ENCODE data around the gene RTTN. TPM values are rescaled to one million over a fixed set of nuclear protein-coding genes. Genes with fewer than 3 reads are reported as not detected.

RTTN gene
- total RNA-seq, 2 donors from 2014 or later = 36.4 to 45.6 TPM

DNA sequence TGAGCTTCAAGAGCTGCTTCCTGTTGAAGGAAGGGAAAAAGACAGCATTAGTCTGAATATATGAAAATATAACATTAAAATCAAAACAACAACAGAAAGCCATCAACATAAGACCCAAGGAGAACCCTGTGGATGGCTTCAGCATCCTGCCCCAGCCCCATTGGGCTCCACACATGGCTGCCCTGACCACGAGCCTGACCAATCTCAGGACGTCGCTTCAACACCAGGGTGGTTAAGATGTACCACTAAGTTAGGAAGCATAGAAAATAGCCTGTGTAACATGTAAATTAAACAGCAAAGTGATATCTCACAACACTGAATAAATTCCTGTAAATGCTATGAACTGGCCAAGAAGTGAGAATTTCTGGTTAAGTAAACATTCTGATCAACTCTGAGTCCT is 180.7 kb downstream of the RTTN start:
- no peaks in the 10 kb centered on the region for H3K9me3 Mint-ChIP-seq
- H3K4me1 Mint-ChIP-seq = no peaks in the 10 kb centered on the region
- no peak overlapping the region for H3K27ac Mint-ChIP-seq
- H3K27me3 Mint-ChIP-seq = no peaks in the 10 kb centered on the region
- H3K4me3 Mint-ChIP-seq = no peak overlapping the region
- no peak for ATAC-seq (replicated peaks)
- peaks cover 54% of the 10 kb centered on the region for H3K36me3 Mint-ChIP-seq (ENCODE audit: low read depth)

DNA sequence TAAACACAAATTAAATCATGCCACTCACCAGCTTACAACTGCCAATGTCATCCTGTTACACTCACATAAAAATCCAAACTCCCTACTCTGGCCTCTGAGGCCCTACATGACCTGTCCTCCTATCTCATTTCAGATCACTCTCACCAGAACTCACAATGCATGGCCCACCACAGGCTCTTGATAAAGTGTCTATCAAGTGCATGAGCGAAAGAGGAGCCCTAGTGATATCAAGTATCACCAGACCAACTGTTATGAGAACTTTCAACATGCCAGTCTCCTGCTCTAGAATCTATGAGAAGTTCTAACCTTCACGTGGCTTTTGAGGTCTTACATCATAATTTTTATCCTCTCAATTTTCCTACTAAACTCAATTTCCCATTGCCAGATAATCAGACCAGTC is 181.4 kb downstream of the RTTN start:
- no peaks in the 10 kb centered on the region for H3K9me3 Mint-ChIP-seq
- no peak overlapping the region for H3K4me3 Mint-ChIP-seq
- H3K27ac Mint-ChIP-seq = no peak overlapping the region
- H3K4me1 Mint-ChIP-seq = no peaks in the 10 kb centered on the region
- no peak for ATAC-seq (replicated peaks)
- H3K36me3 Mint-ChIP-seq (ENCODE audit: low read depth) = peaks cover 55% of the 10 kb centered on the region
- no peaks in the 10 kb centered on the region for H3K27me3 Mint-ChIP-seq

DNA sequence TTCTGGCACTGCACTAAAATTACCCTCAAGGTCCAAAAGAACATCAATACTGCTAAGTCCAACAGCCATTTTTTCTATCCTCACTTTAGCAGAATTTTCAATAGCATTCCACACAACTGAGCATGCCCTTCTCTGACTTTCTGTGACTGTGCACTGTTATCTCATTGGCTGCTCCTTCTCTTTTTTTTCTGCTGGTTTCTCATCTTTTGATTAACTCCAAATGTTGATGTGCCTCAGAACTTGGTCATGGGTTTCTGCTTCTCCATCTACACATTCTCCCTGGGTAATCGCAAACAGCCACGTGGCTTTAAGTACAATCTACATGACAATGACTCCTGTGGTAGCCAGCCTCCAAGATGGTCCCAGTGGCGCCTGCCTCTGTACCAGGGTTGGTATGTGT is 182.9 kb downstream of the RTTN start:
- Mint-ChIP-seq H3K36me3 (ENCODE audit: low read depth) (peaks cover 69% of the 10 kb centered on the region), H3K4me1 (no peaks in the 10 kb centered on the region), H3K4me3 (no peak overlapping the region), H3K27me3 (no peaks in the 10 kb centered on the region), H3K9me3 (no peaks in the 10 kb centered on the region), H3K27ac (peak overlapping the region; percentile 47)
- no peak for ATAC-seq (replicated peaks)

DNA sequence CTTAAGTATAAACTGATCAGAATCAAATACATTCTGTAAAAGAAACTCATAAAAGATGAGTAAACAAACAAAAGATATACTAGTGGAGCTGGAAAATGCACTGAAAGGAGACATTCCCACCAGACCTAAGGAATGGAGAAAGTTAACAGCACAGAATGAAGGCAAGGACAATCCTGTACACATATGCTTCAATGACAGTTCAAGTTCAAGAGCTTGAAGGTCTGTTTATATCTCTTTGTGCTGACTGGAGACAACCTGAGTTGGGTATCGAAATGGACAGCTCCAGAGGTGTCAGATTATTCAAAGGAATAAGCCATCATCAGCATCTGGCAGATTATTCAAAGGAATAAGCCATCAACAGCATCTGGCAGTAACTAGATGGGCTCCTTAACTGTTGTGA is 184.0 kb downstream of the RTTN start:
- no peaks in the 10 kb centered on the region for H3K27me3 Mint-ChIP-seq
- ATAC-seq (replicated peaks) = no peak
- no peaks in the 10 kb centered on the region for H3K4me1 Mint-ChIP-seq
- H3K9me3 Mint-ChIP-seq = no peaks in the 10 kb centered on the region
- H3K27ac Mint-ChIP-seq = no peak overlapping the region
- H3K4me3 Mint-ChIP-seq = no peak overlapping the region
- H3K36me3 Mint-ChIP-seq (ENCODE audit: low read depth) = peaks cover 78% of the 10 kb centered on the region

DNA sequence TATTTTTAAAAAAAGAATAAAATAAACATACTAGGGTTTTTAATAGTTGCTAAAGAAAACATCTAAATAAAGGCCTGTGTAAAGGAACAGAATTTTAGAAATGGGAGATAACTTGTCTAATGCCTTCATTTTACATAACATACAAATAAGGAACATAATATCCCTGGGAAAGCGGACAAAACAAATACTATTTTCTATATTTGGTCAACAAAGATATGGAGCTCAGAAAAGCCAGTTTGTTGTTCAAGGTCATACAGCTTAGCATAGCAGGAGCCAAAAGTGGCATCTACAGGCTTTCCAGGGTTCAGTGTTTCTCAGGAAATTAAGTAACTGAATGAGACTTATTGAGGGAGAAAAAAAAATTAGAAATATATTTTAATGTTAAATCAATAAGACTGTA is 184.4 kb downstream of the RTTN start:
- Mint-ChIP-seq H3K4me3 (no peak overlapping the region), H3K27ac (no peak overlapping the region), H3K27me3 (no peaks in the 10 kb centered on the region), H3K9me3 (no peaks in the 10 kb centered on the region), H3K4me1 (no peaks in the 10 kb centered on the region), H3K36me3 (ENCODE audit: low read depth) (peaks cover 78% of the 10 kb centered on the region)
- ATAC-seq (replicated peaks) = no peak

DNA sequence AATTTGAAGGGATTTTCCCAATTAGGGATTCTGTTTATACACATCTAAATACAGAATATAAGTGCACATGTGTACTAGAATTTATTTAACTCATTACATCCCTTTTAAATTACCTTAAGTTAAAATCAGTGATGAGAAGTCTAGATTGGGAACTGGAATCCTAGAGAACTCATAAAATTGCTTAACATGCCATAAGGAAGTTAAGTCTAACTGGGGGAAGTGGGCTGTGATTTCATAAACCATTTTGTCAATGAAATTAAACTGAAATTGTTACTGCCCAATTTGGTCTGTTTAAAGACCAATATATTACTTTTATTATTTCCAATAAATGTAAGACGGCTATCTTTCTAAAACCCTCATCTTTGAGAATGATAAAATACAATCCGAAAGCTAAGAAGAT is 185.5 kb downstream of the RTTN start:
- no peak for ATAC-seq (replicated peaks)
- no peak overlapping the region for H3K4me3 Mint-ChIP-seq
- no peak overlapping the region for H3K27ac Mint-ChIP-seq
- peaks cover 79% of the 10 kb centered on the region for H3K36me3 Mint-ChIP-seq (ENCODE audit: low read depth)
- H3K27me3 Mint-ChIP-seq = no peaks in the 10 kb centered on the region
- H3K4me1 Mint-ChIP-seq = no peaks in the 10 kb centered on the region
- no peaks in the 10 kb centered on the region for H3K9me3 Mint-ChIP-seq

DNA sequence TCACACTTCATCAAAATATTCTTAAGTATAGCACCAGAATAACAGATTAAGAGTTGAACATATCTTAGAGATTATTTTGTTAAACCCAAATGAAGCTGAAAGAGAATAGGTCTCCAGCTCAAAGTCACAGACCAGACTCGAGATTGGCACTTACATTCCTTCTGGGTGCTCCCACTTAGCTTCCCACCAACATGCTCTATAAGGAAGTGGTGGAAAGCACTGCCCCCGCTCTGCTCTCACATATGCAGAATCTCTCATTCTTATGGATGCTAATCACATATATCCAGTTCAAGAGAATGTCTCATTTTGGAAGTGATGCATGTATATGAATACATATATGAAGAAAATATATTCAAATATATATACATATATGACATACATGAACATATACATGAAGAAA is 186.4 kb downstream of the RTTN start:
- ATAC-seq (replicated peaks) = no peak
- Mint-ChIP-seq H3K27ac (no peak overlapping the region), H3K4me3 (no peak overlapping the region), H3K27me3 (no peaks in the 10 kb centered on the region), H3K4me1 (no peaks in the 10 kb centered on the region), H3K9me3 (no peaks in the 10 kb centered on the region), H3K36me3 (ENCODE audit: low read depth) (peaks cover 76% of the 10 kb centered on the region)

DNA sequence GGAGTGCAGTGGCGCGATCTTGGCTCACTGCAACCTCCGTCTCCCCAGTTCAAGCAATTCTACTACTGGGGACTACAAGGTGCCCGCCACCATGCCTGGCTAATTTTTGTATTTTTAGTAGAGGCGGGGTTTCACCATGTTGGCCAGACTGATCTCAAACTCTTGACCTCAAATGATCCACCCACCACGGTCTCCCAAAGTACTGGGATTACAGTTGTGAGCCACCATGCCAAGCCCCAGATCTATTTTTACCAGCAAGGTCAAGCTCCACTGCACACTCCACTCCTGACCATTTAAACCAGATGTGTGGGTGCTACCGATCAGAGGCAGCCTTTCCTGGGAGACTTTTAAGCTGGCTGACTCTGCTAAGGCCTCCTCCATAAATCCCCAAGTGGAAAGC is 190.4 kb downstream of the RTTN start:
- no peaks in the 10 kb centered on the region for H3K4me1 Mint-ChIP-seq
- H3K27ac Mint-ChIP-seq = no peak overlapping the region
- ATAC-seq (replicated peaks) = no peak
- H3K9me3 Mint-ChIP-seq = peaks cover 7% of the 10 kb centered on the region
- no peak overlapping the region for H3K4me3 Mint-ChIP-seq
- H3K36me3 Mint-ChIP-seq (ENCODE audit: low read depth) = peaks cover 69% of the 10 kb centered on the region
- no peaks in the 10 kb centered on the region for H3K27me3 Mint-ChIP-seq

DNA sequence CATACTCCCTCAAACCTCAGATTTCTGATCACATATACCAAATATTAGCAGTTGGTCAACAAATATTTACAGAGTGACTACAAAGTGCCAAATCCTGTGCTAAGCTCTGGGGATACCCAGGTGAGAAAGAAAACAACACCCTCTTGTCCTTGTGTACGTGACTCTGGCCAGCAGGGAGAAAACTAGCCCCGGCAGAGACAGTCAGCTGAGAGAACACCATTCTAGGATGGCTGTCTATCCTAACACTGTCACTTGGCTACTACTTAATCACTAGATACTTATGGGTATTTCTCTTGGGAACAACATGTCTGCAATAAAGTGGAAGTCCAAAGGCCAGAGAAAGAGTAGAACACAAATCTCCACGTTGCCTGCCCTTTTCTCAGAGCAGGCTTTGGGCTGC is 199.9 kb downstream of the RTTN start:
- ATAC-seq (replicated peaks) = no peak
- Mint-ChIP-seq H3K27me3 (no peaks in the 10 kb centered on the region), H3K4me1 (no peaks in the 10 kb centered on the region), H3K27ac (no peak overlapping the region), H3K36me3 (ENCODE audit: low read depth) (peaks cover 54% of the 10 kb centered on the region), H3K4me3 (no peak overlapping the region), H3K9me3 (peaks cover 5% of the 10 kb centered on the region)

DNA sequence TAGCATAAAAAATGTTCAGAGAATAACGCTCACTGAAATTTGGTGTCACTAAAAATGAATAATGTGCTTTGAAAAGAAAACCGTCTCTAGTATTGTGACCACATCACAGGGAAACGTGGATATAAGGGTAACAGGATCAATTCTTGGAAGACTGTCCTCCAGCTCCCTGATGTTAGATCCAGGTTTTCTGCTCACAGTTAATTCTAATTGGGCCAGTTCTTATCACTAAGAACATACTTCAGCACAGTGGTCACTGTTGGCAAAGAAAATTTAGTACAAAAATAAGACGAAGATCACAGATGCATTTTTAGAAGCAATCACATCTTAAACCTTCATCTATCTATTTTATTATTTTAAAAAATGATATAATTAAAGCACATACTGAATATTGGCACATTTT is 200.8 kb downstream of the RTTN start:
- Mint-ChIP-seq H3K4me1 (no peaks in the 10 kb centered on the region), H3K4me3 (no peak overlapping the region), H3K27ac (no peak overlapping the region), H3K9me3 (no peaks in the 10 kb centered on the region), H3K36me3 (ENCODE audit: low read depth) (peaks cover 50% of the 10 kb centered on the region), H3K27me3 (no peaks in the 10 kb centered on the region)
- ATAC-seq (replicated peaks) = no peak

DNA sequence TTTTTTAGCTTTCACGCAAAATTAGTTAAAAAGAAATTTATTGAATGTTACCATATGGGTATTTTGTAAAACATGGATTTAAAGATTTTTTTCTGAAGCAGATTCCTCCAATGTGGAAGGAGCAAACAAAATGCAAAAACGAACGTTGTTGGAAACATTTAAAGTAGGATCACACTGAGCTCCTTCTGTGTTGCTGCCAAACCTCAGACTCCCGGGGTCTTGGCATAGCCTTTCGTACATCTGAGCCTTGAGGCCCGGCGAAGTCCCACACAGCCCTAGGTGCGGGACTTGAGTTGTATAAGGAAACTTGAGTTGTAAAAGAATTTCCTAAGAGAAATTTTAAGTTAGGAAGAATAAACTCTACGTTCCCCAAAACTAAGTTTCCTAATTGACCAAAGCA is 205.8 kb downstream of the RTTN start:
- peaks cover 12% of the 10 kb centered on the region for H3K4me1 Mint-ChIP-seq
- H3K27ac Mint-ChIP-seq = no peak overlapping the region
- H3K27me3 Mint-ChIP-seq = no peaks in the 10 kb centered on the region
- H3K4me3 Mint-ChIP-seq = no peak overlapping the region
- H3K36me3 Mint-ChIP-seq (ENCODE audit: low read depth) = peaks cover 25% of the 10 kb centered on the region
- ATAC-seq (replicated peaks) = no peak
- H3K9me3 Mint-ChIP-seq = peaks cover 2% of the 10 kb centered on the region

DNA sequence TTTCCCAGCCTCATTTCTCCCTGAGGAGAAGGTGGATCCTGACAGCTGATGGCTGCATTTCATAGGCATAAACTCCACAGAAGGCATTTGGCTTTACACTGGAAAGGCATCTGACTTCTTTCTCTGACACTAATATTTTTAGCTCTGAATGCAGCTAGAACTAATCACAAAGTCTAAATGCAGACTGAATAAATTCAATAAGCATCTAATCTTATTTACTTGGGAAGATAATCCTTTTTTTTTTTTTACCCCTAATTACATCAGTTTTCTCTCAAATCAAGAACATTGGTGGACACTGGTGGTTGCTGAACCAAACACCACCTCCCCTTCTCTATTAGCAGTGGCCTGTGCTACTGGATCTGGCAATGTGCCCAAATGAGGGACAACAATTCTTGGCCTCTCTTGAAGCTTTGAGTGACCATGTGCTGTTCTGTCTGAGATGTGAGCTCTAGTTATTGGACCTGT is 206.9 kb downstream of the RTTN start:
- H3K9me3 Mint-ChIP-seq = peaks cover 4% of the 10 kb centered on the region
- H3K4me3 Mint-ChIP-seq = no peak overlapping the region
- no peak overlapping the region for H3K27ac Mint-ChIP-seq
- peaks cover 12% of the 10 kb centered on the region for H3K4me1 Mint-ChIP-seq
- H3K36me3 Mint-ChIP-seq (ENCODE audit: low read depth) = peaks cover 16% of the 10 kb centered on the region
- H3K27me3 Mint-ChIP-seq = no peaks in the 10 kb centered on the region
- no peak for ATAC-seq (replicated peaks)

DNA sequence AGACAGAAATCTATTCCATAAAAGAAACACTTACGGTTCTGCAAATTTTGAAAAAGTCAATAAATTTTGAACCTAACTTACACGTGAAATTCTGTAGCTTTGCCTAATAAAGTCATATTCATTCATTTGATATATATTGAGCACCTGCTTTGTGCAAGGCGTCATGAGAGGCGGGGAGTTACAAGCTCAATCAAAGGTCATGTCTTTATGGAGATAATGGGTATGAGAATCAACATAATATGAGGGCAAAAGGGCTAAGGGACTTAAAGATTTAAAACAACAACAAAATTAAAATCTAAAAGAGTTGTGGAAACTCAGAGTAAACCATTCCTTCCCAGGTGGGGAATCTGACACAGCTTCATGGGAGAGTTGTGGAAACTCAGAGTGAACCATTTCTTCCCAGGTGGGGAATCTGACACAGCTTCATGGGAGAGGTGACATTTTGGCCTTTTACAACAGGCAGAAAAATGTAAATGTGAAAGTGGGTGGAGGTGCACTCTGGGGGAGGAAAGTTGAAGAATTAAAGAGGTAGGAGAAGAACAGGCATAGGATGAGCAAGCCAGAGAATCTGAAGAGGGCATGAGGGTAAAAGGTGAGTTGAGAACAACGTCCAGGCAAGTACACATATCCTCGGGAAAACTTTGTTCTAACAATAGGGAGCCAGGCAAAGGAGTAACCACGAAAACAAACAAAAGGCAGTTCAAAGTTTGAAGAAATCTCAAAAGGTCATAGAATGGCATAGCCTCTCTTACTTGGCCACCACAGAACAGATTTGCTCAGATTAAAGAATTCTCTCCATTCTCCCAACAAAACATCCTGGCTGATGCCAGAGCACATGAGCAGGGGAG is 208.3 kb downstream of the RTTN start:
- Mint-ChIP-seq H3K36me3 (ENCODE audit: low read depth) (peaks cover 6% of the 10 kb centered on the region), H3K4me1 (peaks cover 12% of the 10 kb centered on the region), H3K27ac (peak overlapping the region; percentile 18), H3K27me3 (no peaks in the 10 kb centered on the region), H3K4me3 (no peak overlapping the region), H3K9me3 (peaks cover 4% of the 10 kb centered on the region)
- ATAC-seq (replicated peaks) = no peak

DNA sequence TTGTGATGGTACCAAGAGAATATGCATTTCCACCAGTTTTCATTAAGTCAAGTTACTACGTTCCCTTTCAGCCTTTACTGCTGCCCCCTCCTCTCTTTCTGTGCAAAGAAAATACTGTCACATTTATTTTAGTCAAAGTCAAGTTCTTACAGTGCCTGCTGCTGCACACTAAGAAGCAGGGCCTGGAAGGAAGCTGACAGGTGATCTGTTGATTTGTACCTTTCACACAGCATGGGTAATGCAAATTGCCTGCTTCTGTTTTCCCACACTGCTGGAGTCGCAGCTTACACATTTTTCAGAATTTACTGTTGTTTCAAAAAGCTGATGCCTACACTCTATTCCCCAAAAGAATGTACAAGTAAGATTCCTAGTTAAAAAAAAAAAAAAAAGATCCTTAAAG is 209.1 kb downstream of the RTTN start:
- Mint-ChIP-seq H3K27ac (no peak overlapping the region), H3K27me3 (no peaks in the 10 kb centered on the region), H3K36me3 (ENCODE audit: low read depth) (no peaks in the 10 kb centered on the region), H3K4me1 (peaks cover 12% of the 10 kb centered on the region), H3K4me3 (no peak overlapping the region), H3K9me3 (peaks cover 4% of the 10 kb centered on the region)
- no peak for ATAC-seq (replicated peaks)

DNA sequence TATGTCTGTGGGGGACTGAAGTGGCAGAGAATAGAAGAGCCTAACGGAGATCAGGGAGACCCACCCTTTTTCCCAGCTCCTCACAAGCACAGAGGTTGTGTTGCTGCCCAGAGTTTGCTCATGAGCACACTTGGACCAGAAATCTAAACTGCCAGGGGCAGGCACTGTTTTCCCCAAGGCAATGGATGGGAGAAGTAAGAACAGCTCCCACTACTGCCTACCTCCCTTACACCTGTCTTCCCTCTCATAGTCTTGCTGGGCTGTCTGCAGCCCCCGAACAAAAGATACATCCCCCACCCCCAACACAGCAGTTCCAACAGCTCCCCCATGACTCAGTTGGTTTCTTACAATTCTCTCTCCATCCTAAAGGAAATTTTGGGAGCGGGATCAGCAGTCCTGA is 209.7 kb downstream of the RTTN start:
- H3K9me3 Mint-ChIP-seq = peaks cover 4% of the 10 kb centered on the region
- H3K4me1 Mint-ChIP-seq = peaks cover 12% of the 10 kb centered on the region
- H3K27ac Mint-ChIP-seq = no peak overlapping the region
- H3K27me3 Mint-ChIP-seq = no peaks in the 10 kb centered on the region
- no peak overlapping the region for H3K4me3 Mint-ChIP-seq
- no peaks in the 10 kb centered on the region for H3K36me3 Mint-ChIP-seq (ENCODE audit: low read depth)
- ATAC-seq (replicated peaks) = no peak

Measured in activated T-helper 17 cell treated with anti-CD3 and anti-CD28 coated beads, Interleukin-2, amount 50 U/mL, for 72 hours (primary cell).